ENCODE results near the gene RBMX2.
"Not testable (repeated sequence)": the region's sequence is repeated elsewhere in the genome, so short reads cannot be mapped to it uniquely, and the experiment has no call there.

RBMX2 gene

GRCh38 chrX:130401415-130402207, at the start of gene RBMX2:
Gene RBMX2 (plus strand): TSS chrX:130401987. CDS start chrX:130402033, 46 bp downstream.
- DNase-seq: peak; percentile 88

GRCh38 chrX:130352050-130352449, 49.7 kb upstream of the RBMX2 start:
- not testable (repeated sequence) for DNase-seq

GRCh38 chrX:130376077-130376476, 25.7 kb upstream of the RBMX2 start:
- DNase-seq: no peak

- no peak for DNase-seq
Measured at GRCh38 chrX:130378024-130378669, 23.6 kb upstream of the RBMX2 start.

- no peak for DNase-seq
Measured at GRCh38 chrX:130385520-130385919, 16.3 kb upstream of the RBMX2 start, which contains the start of gene GPR119. Gene GPR119 (minus strand): TSS chrX:130385674. CDS start chrX:130385447, 227 bp downstream.

GRCh38 chrX:130386408-130386808, 15.4 kb upstream of the RBMX2 start:
- DNase-seq: no peak

GRCh38 chrX:130393451-130394074, 8.2 kb upstream of the RBMX2 start:
- DNase-seq: peak; percentile 40

GRCh38 chrX:130395341-130395740, 6.4 kb upstream of the RBMX2 start:
- DNase-seq: no peak

- no peak for DNase-seq
Measured at GRCh38 chrX:130402208-130402684, 459 bp downstream of the RBMX2 start.

GRCh38 chrX:130413415-130413814, 11.6 kb downstream of the RBMX2 start:
- peak; percentile 69 for DNase-seq

- DNase-seq: no peak
Measured at GRCh38 chrX:130414800-130415199, 13.0 kb downstream of the RBMX2 start.

GRCh38 chrX:130415201-130415600, 13.4 kb downstream of the RBMX2 start:
- DNase-seq: no peak

GRCh38 chrX:130416785-130417184, 15.0 kb downstream of the RBMX2 start:
- DNase-seq: no peak

- DNase-seq: no peak
Measured at GRCh38 chrX:130418066-130418465, 16.3 kb downstream of the RBMX2 start.

GRCh38 chrX:130418740-130419139, 17.0 kb downstream of the RBMX2 start:
- DNase-seq: no peak

- no peak for DNase-seq
Measured at GRCh38 chrX:130419263-130419662, 17.5 kb downstream of the RBMX2 start.

GRCh38 chrX:130426531-130426930, 24.7 kb downstream of the RBMX2 start:
- DNase-seq: no peak

- not testable (repeated sequence) for DNase-seq
Measured at GRCh38 chrX:130429236-130429635, 27.4 kb downstream of the RBMX2 start.

GRCh38 chrX:130435937-130436336, 34.1 kb downstream of the RBMX2 start:
- DNase-seq: no peak

- not testable (repeated sequence) for DNase-seq
Measured at GRCh38 chrX:130437996-130438395, 36.2 kb downstream of the RBMX2 start.

- no peak for DNase-seq
Measured at GRCh38 chrX:130443875-130444274, 42.1 kb downstream of the RBMX2 start.

GRCh38 chrX:130444641-130445336, 43.0 kb downstream of the RBMX2 start:
- DNase-seq: no peak

GRCh38 chrX:130446974-130447373, 45.2 kb downstream of the RBMX2 start:
- DNase-seq: no peak
